ENCODE results near the gene TIGIT. TPM values are rescaled to one million over a fixed set of nuclear protein-coding genes. Genes with fewer than 3 reads are reported as not detected.

TIGIT gene
- total RNA-seq, 1 donor from 2014 or later: 5.5 TPM

DNA sequence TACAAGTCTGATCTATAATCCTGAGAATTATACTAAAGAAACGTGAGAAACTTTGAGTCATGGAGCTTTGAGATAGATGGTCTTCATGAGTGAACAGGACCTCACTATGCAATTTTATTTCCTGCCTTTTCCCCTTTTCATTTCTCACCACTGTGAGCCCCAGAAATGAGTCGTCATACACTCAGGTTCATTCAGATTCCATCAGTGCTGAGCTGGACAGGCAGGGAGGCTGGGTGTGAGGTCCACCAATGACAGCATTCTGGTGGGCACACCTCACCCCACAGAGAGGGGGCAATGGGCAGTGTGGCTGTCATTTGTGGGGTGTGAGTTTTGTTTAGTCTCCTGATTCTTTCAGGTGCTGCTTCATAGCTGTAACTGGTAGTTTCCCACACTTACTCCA lies 16.9 kb downstream of the TIGIT start:
- DNase-seq (ENCODE audit: low spot score): no peak

DNA sequence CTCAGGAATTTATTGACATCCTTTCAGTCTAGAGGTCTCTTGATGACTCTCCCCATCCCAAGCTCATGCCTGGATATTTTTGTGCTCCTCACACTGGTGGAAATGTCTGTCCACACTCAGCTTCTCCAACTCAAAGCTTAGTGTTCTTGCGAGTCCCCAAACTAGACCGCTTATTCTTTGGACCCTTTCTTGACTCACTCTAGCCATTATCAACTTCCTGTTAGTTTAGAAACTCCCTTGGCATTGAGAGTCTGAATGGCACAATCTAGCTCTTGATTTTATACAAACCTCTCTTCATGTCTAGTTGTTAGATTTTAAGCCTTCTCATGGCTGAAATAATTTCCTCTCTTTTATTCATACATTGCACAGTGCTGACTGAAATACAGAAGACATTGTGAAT lies 19.6 kb downstream of the TIGIT start:
- no peak for DNase-seq (ENCODE audit: low spot score)

DNA sequence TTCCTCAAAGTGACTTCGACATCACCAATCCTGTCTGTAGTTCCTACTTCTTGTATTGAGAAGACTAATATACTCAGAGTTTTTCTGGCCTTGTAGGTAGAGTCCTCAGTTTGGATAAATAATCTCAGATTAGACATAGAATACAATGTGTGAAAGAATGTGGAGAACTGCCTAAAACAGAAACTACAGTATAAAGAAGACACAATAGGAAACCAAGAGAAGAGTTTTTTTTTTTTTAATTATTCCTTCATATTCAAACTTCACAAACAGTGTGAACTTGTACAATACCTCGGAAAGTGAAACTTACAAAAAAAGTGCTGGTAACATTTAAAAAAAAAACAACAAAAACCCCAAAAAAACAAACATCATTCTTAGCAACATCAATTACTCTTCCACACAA lies 20.5 kb downstream of the TIGIT start:
- no peak for DNase-seq (ENCODE audit: low spot score)

DNA sequence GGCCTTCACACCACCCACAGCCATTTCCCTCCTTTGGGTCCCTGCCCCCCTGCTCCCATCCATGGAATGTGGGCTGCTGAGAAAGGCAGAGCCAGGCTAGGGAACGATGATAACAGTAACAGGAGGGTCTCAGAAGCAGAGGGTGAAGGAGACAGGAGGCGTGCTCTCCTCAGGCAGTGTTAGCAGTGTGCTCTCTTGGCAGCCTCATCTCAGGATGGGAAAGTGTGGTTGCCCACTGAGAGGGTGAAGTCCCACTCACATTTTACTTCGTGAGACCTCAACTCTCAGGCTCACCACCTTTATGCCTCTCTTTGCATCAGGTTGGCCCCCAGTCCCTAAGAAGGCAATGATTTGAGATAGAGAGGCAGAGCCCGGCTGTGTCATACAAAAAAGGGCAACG lies 24.5 kb downstream of the TIGIT start:
- no peak for DNase-seq (ENCODE audit: low spot score)

DNA sequence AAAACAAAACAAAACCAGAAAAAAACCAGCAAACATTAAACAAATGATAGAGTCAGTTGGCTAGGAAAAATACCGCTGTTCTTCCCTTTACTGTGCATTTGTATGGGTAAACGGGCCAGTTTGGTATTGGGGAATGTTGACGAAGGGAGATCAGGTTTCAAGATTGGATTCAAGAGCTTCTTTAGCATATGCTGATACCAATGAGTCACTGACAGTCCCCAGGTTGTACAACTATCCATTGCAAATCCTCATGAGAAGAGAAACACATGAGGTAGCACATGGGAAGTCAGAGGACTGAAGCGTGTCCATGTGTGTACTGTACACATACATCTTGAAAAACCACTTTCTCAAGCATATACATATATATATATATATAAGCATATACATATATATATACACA lies 25.6 kb downstream of the TIGIT start:
- DNase-seq (ENCODE audit: low spot score): no peak

DNA sequence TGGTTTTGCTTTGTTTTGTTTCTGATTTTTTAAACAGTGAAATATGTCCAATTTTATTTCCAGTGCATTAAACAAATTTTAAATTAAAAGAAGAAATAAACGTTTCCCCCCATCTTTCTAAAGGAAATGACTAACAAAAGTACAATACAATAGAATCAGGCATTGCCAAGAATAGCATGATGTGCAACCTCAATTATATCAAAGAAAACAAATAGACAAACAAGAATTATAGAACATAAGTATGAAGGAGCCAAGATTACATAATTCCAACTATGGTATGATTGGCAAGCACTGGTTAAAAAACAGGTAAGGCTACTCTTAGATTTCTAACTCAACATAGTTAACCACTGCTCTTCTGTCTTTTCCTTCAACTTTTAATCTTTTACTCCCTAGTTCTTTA lies 26.4 kb downstream of the TIGIT start:
- no peak for DNase-seq (ENCODE audit: low spot score)

DNA sequence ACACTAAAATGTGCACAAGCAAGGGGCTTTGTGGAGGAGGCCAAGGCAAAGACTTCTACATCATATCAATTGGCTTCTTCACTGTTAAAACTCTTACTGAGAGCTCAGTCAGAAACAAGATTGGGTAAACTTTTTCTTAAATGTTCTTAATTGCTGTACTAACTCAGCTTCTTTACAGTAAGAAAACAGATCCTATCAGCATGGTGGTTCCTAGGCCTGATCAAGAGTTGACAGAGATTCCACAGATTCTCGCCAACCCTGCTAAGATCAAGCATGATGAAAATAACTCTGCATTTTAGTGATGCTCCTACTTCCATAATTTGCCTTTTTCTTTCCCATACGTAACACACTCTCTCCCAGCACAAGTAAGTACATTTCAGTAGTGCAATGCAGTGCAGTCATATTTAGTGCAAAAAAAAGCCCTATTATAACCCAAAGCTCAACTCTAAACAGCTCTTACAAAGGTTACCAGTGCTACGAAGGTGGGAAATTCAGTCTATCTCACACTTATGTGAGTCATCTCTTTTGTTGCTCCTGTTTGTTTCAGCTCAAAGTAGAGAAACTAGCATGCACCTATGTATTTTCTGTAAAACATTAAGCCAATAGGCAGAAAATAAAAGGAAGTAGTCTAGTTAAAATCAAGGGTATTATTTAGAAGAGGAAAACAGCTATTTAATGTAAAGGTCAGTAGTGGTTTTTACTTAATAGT lies 29.9 kb downstream of the TIGIT start:
- no peak for DNase-seq (ENCODE audit: low spot score)

DNA sequence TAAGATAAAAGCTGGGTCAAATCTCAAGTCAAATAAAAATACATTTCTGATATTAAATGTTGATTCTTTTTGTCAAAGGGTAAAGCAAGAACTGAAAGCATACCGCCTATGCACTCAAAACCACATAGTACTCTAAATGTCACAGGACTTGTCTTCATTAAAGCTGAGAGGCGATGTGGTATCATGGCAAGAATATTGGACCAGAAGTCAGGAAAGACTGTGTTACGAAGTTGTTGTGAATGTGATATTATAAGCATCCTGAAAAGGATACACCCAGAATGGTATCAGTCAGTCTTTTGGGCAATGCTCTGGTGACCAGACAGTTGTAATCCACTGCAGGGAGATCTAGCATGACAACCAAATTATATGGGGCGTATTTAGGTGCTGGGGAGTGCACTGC lies 33.8 kb downstream of the TIGIT start:
- no peak for DNase-seq (ENCODE audit: low spot score)

DNA sequence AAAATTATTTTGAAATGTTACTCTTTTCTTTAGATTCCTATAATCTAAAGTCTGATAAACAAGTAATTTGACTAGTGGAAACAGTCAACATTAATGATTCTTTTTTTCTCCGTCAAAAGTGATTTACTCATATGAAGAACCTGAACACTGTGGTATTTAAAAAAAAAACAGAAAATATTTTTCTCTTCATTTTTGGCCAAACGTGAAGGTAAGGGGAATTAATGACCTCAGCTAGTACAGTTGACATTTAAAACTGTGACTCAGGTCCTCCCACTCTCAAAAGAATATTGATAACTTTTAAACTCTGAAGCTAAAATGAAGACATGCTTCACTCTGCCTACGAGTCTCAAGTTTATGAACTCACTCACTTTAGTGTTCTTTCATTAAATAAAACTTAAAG lies 34.5 kb downstream of the TIGIT start:
- DNase-seq (ENCODE audit: low spot score): no peak

DNA sequence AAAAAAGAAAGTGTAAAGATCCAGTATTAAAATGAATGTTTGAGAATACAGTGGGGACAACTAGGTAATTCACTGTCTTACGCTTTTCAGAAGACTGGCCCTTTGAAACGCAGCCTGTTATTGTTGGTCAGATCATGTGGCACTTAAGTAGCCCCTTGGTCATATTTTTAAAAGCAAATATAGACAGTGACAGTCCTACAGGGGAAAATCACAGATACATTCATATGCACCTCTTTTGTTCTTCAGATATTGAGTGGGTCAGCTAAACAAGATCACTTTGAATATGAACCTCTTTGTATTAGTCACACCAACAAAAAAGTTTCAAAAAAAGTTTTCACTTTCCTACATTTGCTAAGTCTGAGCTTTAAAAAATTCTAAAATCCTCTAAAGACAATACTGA lies 36.0 kb downstream of the TIGIT start:
- DNase-seq (ENCODE audit: low spot score): no peak

DNA sequence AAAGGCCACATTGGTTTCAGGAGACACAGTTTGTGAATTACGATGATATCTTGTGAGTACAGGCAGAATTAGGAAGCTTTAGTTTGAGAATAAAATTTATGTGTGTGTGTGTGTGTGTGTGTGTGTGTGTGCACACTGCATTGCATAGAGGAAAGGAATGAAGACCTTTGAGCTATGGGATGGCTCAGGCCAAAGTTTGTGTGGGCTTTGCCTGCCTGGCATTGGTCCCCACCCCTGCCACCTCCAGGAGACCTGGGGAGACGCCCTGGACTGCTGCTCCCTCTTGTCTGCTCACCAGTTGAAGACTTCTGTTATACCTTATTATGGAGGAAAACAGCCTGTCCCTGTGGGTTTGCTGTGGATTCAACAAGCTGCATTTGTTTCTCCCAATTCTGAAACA lies 37.2 kb downstream of the TIGIT start:
- DNase-seq (ENCODE audit: low spot score): no peak

DNA sequence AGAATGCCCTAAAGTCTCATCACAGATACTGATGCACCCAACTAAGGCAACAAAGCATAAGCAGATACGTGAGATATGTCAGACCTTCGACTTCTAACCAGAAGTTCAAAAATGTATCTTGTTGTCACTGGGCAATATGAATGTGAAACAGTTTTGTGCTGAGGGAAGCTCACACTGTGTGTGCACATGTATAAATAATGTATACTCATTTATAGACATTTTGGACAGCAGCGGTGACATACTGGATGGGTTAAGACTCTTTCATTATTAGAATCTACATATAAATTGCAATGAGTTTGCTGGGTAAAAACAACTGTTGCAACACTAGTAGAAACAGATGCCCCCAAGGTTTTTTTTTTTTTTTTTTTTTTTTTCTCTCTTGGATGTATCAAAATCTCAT lies 37.9 kb downstream of the TIGIT start:
- DNase-seq (ENCODE audit: low spot score): no peak

DNA sequence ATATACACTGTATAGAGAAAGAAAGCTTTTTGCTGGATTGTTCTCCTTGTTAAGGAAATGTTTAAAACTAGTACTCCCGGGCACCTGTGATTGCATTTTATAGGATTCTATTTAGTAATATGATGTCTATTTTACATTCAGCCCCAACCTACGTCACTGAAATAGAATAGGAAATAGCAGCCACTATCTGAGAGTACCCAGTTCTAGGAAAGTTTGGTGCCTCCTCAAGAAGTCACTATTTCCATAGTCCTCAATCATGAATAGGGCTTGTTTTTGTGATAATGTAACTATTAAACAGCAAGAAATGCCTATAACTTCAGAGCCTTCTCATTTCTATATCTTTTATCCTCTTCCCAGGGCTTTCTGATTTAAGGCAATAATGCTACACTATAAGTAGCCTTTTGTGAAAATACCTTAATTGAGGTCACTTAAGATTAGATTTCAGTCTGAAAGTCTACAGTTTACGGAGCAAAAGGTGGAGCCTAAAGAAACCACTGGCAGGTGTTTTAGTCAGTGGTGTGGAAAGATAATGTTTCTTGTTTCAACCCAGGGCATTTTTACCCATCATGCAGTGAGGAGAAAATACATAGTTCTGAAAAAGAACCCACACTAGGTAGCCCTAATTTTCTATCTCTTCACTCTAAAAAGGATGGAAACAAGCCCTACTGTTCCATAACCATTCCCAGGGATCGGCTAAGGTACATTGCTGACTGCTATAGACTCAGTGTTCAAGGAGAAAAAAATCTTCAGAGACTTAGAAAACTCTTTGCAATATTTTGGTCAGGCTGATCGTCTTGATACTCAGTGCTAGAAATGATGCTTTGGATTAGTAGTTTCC lies 38.7 kb downstream of the TIGIT start:
- no peak for DNase-seq (ENCODE audit: low spot score)

DNA sequence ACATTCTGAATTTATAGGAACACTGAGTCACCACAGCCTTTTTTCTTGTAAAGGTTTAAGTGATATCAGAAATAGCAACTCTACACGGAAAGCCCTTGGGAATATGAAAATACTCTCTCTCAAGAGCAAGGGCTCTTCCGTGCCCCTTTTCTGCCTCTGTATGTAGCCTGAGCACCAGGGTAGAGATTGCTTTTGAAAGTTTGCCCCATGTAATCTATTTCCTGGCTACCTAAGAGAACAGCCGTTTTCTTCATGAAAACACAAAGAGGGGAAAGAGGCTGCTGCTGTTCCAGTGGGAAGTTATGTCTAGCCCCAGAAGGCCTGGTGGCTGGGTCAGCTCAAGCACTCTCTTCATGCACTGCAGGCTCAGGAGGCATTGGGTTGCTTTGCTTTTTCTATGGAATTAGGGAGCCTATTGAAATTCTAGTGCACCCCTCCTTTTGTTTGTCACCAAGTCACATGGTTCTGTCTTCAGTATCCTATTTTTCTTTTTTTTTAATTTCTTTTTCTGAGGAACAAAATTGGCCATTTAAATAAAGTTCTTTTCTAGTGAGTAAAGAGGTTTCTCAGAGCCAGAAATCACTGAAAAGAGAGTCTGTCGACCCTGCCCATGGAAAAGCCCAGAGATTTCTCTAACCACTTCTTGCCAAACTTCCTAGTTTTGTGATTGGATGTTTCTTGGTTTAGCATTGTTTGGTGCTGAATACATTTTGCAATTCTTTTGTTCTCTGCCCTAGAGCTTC lies 39.5 kb downstream of the TIGIT start:
- no peak for DNase-seq (ENCODE audit: low spot score)

DNA sequence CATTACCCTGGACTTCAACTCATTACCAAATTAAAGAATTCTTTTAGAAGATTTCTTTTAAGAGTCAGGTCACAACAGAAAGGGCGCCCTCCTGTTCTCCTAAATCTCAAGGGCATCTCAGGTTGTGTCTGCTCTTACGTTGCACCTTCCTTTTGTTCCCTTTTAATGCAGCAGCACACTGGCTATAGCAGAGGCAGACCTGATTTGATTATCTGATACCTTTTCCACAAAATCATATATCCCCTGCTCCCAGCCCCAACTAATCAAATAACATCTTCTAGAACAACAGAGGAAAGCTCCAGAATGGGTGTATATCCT lies 40.1 kb downstream of the TIGIT start:
- no peak for DNase-seq (ENCODE audit: low spot score)

DNA sequence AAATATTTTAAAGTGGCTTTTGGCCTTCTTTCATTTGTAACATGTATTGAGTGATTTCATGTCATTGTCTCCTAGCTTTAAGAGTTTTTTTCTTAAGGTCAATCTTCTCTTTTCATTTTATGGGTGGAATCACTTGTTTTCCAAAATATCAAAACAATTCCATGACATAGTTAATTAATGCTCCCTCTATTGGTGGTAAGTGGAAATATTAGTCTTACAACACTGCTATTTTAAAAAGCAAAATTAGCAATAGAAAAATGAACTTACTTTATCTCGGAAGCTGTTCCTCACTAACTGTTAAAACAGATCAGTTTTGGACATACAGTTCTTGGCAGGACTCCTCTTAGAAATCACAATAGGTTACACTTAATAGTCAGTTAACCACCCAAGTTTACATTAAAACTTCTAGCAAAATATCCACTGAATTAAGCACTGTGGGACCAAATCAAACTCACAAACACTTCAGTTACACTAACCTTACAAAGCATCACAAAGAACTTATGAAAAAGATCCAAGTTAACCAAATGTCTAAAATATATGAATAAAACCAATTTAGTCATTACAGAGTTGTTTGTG lies 42.4 kb downstream of the TIGIT start:
- no peak for DNase-seq (ENCODE audit: low spot score)

DNA sequence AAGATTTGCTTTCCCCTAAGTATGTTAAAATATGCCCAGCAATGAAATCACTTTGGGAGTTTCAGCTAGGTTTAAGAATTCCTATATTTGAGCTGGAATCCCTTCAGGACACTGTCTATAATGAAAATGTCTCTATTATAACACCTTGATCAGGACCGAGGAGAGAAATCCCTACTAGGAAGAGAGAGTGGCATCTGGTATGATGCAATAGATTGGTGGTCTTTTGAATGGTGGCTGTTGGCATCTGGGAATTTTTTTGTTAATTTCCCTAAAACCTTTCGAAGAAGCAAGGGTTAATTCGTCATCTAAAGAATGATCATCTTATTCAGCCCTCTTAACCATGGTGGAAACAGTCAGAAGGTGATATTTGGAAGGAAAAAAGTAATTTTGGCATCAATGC lies 43.0 kb downstream of the TIGIT start:
- DNase-seq (ENCODE audit: low spot score): no peak

DNA sequence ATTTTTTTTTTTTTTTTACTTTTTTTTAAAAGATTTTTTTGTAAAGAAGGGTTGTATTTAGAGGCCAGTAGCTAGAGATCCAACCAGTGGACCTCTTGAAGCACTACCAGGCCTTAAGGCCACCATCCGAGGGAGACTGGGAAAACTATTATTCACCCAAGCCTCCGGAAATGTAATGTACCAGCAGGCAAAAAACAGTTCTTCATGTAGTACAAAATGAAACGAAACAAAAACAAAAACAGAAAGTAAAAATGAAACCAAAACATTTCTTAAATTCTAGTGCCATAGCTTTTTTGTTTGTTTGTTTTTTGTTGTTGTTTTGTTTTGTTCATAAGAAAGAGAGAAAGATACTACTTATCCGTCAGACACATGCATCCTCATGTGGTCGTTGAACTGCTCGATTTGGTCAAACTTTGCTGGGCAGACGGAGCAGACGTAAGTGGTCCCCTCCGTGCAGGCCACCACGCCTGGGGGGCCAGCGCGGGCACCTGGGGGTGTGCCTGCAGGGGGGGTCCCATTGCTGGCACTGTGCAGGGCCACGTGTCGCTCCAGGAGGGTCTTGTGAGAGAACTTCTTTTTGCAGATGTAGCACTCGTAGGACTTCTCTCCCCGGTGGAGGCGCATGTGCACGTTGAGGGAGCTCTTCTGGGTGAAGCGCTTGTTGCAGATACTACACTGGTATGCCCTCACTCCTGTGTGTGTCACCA lies 45.0 kb downstream of the TIGIT start:
- DNase-seq (ENCODE audit: low spot score): no peak

DNA sequence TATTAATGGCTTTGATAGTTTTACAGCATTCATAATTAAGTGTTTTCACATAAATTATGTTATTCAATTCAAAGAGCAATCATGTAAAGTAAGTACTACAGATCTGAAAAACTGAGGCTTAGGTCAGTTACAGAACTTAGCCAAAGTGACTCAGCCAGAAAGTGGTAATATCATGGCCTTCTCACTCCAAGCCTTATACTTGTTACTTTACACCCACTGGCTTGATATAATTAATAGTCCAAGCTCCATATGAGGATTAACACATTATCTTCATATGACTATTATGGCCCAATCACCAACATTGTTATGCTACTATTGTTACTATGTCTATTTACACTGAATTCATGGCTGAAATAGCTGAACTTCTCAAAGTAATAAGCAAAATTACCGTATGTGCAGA lies 50.7 kb downstream of the TIGIT start:
- DNase-seq (ENCODE audit: low spot score): no peak

DNA sequence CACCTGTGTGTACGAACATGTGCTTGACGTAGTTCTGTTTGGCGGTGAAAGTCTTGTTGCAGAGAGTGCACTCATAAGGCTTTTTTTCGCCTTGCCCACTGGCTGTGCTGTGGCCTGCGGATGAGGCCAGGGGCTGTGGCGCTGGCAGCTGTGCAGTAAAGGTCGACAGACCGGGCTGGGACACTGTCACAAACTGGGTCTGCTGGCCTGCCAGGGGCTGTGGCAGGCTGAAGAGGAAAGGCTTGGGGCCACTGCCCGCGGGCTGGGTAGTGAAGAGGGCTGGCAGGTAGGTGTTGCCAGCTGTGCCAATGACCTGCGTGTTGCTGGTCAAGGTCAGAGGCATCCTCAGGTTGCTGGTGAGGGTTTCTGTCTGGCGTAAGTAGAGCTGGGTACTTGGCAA lies 56.4 kb downstream of the TIGIT start:
- DNase-seq (ENCODE audit: low spot score): no peak

DNA sequence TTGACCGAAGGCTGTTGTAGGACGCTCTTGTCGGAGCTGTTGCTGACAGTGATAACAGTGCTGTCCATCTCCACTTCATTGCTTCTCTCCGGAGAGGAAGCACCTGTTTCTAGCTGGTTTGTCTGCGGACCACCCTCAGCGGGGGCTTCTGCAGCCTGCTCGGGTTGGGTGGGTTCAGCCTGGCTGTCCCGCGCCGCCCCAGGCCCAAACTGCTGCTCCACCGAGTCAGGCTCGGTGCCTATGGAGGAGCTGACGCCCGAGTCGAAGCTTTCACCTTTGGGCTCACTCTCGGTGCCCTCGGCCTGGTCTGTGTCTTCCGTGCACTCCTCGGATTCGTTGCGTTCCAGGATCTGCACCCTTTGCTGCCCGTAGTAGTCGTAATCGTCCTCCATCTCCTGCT lies 56.9 kb downstream of the TIGIT start:
- no peak for DNase-seq (ENCODE audit: low spot score)
